Mesenchymal stem cell (in vitro differentiated cells and primary cell): ENCODE measurements around the gene IL2.

Experiments
- DNase-seq: peaks from one replicate; pipeline ENCODE4 v3.0.0-alpha.2; 2013
- H2AFZ ChIP-seq: one replicate; pipeline ENCODE4 v1.6.1; 2013; ENCODE audit warnings: low read depth, mild to moderate bottlenecking, control low read depth, inconsistent platforms, low read length, moderate library complexity
- H2AK5ac ChIP-seq: 2 replicates; pipeline ENCODE4 v1.6.1; 2013; ENCODE audit warnings: low read length, moderate library complexity, mild to moderate bottlenecking, inconsistent platforms; ENCODE audit not compliant: severe bottlenecking
- H2BK120ac ChIP-seq: one replicate; pipeline ENCODE4 v1.6.1; 2013; ENCODE audit warnings: low read depth, mild to moderate bottlenecking, inconsistent platforms, low read length, moderate library complexity
- H2BK12ac ChIP-seq, 2 experiments: one replicate each; pipeline ENCODE4 v1.6.1; 2013; ENCODE audit warnings: inconsistent platforms in 2 of 2, low read length in 2 of 2, mild to moderate bottlenecking in 2 of 2, moderate library complexity in 2 of 2, control low read depth in 1 of 2
- H2BK15ac ChIP-seq: one replicate; pipeline ENCODE4 v1.6.1; 2013; ENCODE audit warnings: mild to moderate bottlenecking, low read depth, inconsistent platforms; ENCODE audit not compliant: poor library complexity, severe bottlenecking
- H2BK5ac ChIP-seq: 2 replicates; pipeline ENCODE4 v1.6.1; 2013; ENCODE audit warnings: low read depth, mild to moderate bottlenecking, low read length, control low read depth, inconsistent platforms; ENCODE audit not compliant: poor library complexity, severe bottlenecking
- H3K14ac ChIP-seq, 2 experiments: one replicate each; pipeline ENCODE4 v1.6.1; 2013; ENCODE audit warnings: inconsistent platforms in 2 of 2, low read length in 2 of 2, control low read depth in 1 of 2, mild to moderate bottlenecking in 1 of 2, moderate library complexity in 1 of 2
- H3K18ac ChIP-seq, 2 experiments: one replicate each; pipeline ENCODE4 v1.6.1; 2013; ENCODE audit warnings: inconsistent platforms in 2 of 2, low read length in 2 of 2, control low read depth in 1 of 2, low read depth in 1 of 2, mild to moderate bottlenecking in 1 of 2
- H3K23ac ChIP-seq, 2 experiments: one replicate each; pipeline ENCODE4 v1.6.1; 2013; ENCODE audit warnings: inconsistent platforms in 2 of 2, low read length in 2 of 2, mild to moderate bottlenecking in 2 of 2, moderate library complexity in 2 of 2, control low read depth in 1 of 2
- H3K27ac ChIP-seq: 2 replicates; pipeline ENCODE4 v1.5.1; 2013; ENCODE audit warnings: mild to moderate bottlenecking, moderate library complexity, low read length, control low read depth, inconsistent platforms; ENCODE audit not compliant: poor library complexity, severe bottlenecking
- H3K27me3 ChIP-seq, 2 experiments: 2 replicates each; pipeline versions ENCODE4 v1.6.1 to v1.7.0; 2013; ENCODE audit warnings: low read length in 2 of 2, mild to moderate bottlenecking in 2 of 2, moderate library complexity in 2 of 2, control low read depth in 1 of 2, inconsistent platforms in 1 of 2; ENCODE audit not compliant: control insufficient read depth in 1 of 2, insufficient read depth in 1 of 2
- H3K36me3 ChIP-seq, 2 experiments: 2 replicates each; pipeline versions ENCODE4 v1.6.1 to v1.7.0; 2013; ENCODE audit warnings: low read length in 2 of 2, control low read depth in 1 of 2, inconsistent platforms in 1 of 2, low read depth in 1 of 2, mild to moderate bottlenecking in 1 of 2; ENCODE audit not compliant: insufficient read depth in 2 of 2, control insufficient read depth in 1 of 2
- H3K4ac ChIP-seq, 2 experiments: one replicate each; pipeline ENCODE4 v1.6.1; 2013; ENCODE audit warnings: inconsistent platforms in 2 of 2, low read length in 2 of 2, mild to moderate bottlenecking in 2 of 2, moderate library complexity in 2 of 2, control low read depth in 1 of 2, low read depth in 1 of 2
- H3K4me1 ChIP-seq: 2 replicates; pipeline ENCODE4 v1.6.1; 2013; ENCODE audit warnings: low read depth, low read length, control low read depth; ENCODE audit not compliant: control insufficient read depth, insufficient read depth
- H3K4me2 ChIP-seq: 2 replicates; pipeline ENCODE4 v1.6.1; 2013; ENCODE audit warnings: low read length, mild to moderate bottlenecking, inconsistent platforms; ENCODE audit not compliant: poor library complexity, severe bottlenecking
- H3K4me3 ChIP-seq, 2 experiments: 2 replicates each; pipeline versions ENCODE4 v1.5.1 to v1.7.0; 2013; ENCODE audit warnings: low read length in 2 of 2, mild to moderate bottlenecking in 2 of 2, control low read depth in 1 of 2, low read depth in 1 of 2; ENCODE audit not compliant: insufficient read depth in 1 of 2
- H3K79me1 ChIP-seq: replicated peaks from 2 replicates; pipeline ENCODE4 v1.6.1; 2013; ENCODE audit warnings: mild to moderate bottlenecking, control low read depth, low read length, inconsistent platforms; ENCODE audit not compliant: poor library complexity, severe bottlenecking
- H3K9ac ChIP-seq: 2 replicates; pipeline ENCODE4 v1.7.0; 2013; ENCODE audit warnings: mild to moderate bottlenecking, low read length, moderate library complexity
- H3K9me3 ChIP-seq: 2 replicates; pipeline ENCODE4 v1.7.0; 2013; ENCODE audit warnings: mild to moderate bottlenecking, low read length; ENCODE audit not compliant: control insufficient read depth
- H4K8ac ChIP-seq: one replicate; pipeline ENCODE4 v1.6.1; 2013; ENCODE audit warnings: inconsistent platforms, mild to moderate bottlenecking, low read length, moderate library complexity
- H4K91ac ChIP-seq: one replicate; pipeline ENCODE4 v1.6.1; 2013; ENCODE audit warnings: mild to moderate bottlenecking, low read length, inconsistent platforms
- WGBS: methylation state at CpG from one replicate; pipeline ENCODE4 v1.1.7; 2013; ENCODE audit warnings: mixed read lengths; 5-methylcytosine and 5-hydroxymethylcytosine counted together

The IL2 gene

GRCh38 chr4:122476745-122477144 is 20.2 kb upstream of the IL2 start:
- no peak for DNase-seq
- H3K14ac ChIP-seq: no peak overlapping the region
- H3K4me1 ChIP-seq: no peaks in the 10 kb centered on the region
- H3K79me1 ChIP-seq: no peaks in the 10 kb centered on the region
- H2BK120ac ChIP-seq: no peak overlapping the region
- H3K27ac ChIP-seq: no peak overlapping the region
- H4K8ac ChIP-seq: no peak overlapping the region
- no peak overlapping the region for H3K18ac ChIP-seq
- no peaks in the 10 kb centered on the region for H3K36me3 ChIP-seq
- H2BK12ac ChIP-seq: no peak overlapping the region
- H4K91ac ChIP-seq: no peak overlapping the region
- H3K4me3 ChIP-seq: no peak overlapping the region
- WGBS: no CpG with 5 or more reads among the region's 1 CpG
- H2BK15ac ChIP-seq: no peak overlapping the region
- H3K4me2 ChIP-seq: no peak overlapping the region
- no peaks in the 10 kb centered on the region for H3K27me3 ChIP-seq
- H2AK5ac ChIP-seq: no peak overlapping the region
- no peak overlapping the region for H3K4ac ChIP-seq
- no peak overlapping the region for H2BK5ac ChIP-seq
- no peak overlapping the region for H2AFZ ChIP-seq
- peaks cover 7% of the 10 kb centered on the region for H3K9me3 ChIP-seq
- H3K9ac ChIP-seq: no peak overlapping the region
- H3K23ac ChIP-seq: no peak overlapping the region

GRCh38 chr4:122476126-122476525 is 19.6 kb upstream of the IL2 start:
- Histone ChIP-seq H2BK15ac (no peak overlapping the region), H4K91ac (no peak overlapping the region), H2AFZ (no peak overlapping the region), H3K18ac (no peak overlapping the region), H2AK5ac (no peak overlapping the region), H3K4me3 (no peak overlapping the region), H3K9me3 (peaks cover 7% of the 10 kb centered on the region), H2BK120ac (no peak overlapping the region), H3K27ac (no peak overlapping the region), H3K4me2 (no peak overlapping the region), H3K23ac (no peak overlapping the region), H3K4me1 (no peaks in the 10 kb centered on the region), H3K79me1 (no peaks in the 10 kb centered on the region), H2BK5ac (no peak overlapping the region), H3K9ac (no peak overlapping the region), H3K36me3 (no peaks in the 10 kb centered on the region), H3K14ac (no peak overlapping the region), H2BK12ac (no peak overlapping the region), H3K27me3 (no peaks in the 10 kb centered on the region), H4K8ac (no peak overlapping the region), H3K4ac (no peak overlapping the region)
- DNase-seq: no peak
- no CpG with 5 or more reads among the region's 1 CpG for WGBS

DNA sequence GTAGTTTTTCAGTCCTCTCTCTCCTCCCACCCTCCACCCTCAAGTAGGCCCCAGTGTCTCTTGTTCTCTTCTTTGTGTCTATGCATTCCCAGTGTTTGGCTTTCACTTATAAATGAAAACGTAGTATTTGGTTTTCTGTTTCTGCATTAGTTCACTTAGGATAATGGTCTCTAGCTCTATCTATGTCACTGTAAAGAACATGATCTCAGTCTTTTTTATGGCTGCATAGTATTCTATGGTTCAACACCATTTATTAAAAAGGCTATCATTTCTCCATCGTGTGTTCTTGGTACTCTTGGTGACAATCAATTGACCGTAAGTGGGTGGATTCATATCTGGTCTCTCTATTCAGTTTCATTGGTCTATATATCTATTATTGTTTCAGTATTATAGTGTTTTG is 18.7 kb upstream of the IL2 start:
- no CpG with 5 or more reads among the region's 3 CpGs for WGBS

DNA sequence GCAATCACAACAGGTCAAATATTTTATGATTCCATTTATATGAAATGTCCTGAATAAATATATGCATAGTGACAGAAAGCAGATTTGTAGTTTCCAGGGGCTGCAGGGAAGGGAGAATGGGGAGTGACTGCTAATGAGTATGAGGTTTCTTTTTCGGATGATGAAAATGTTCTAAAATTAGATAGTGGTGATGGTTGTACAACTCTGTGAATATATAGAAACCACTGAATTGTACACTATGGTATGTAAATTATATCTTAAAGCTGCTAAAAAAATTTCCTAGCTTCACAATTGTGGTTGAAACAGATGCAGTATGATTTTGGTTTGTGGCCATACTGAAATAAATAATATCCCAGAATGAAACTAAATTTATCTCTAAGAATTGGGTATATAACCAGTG is 12.9 kb upstream of the IL2 start:
- Histone ChIP-seq H2AK5ac (no peak overlapping the region), H3K4me1 (no peaks in the 10 kb centered on the region), H2BK5ac (no peak overlapping the region), H3K27ac (no peak overlapping the region), H3K23ac (no peak overlapping the region), H2BK15ac (no peak overlapping the region), H2AFZ (no peak overlapping the region), H3K9ac (no peak overlapping the region), H3K27me3 (no peaks in the 10 kb centered on the region), H2BK120ac (no peak overlapping the region), H2BK12ac (no peak overlapping the region), H3K79me1 (no peaks in the 10 kb centered on the region), H3K4me3 (no peak overlapping the region), H3K4me2 (no peak overlapping the region), H3K4ac (no peak overlapping the region), H3K36me3 (no peaks in the 10 kb centered on the region), H3K9me3 (peaks cover 41% of the 10 kb centered on the region), H3K14ac (no peak overlapping the region), H4K91ac (no peak overlapping the region), H3K18ac (no peak overlapping the region), H4K8ac (no peak overlapping the region)
- 100% methylated on average over 1 of the region's 1 CpG for WGBS
- DNase-seq: no peak

More for the DNA sequence above, 18.7 kb upstream of the IL2 start:
- Histone ChIP-seq H3K4me1 (no peaks in the 10 kb centered on the region), H2AFZ (no peak overlapping the region), H3K4me3 (no peak overlapping the region), H4K8ac (no peak overlapping the region), H3K9me3 (peaks cover 10% of the 10 kb centered on the region), H3K27me3 (no peaks in the 10 kb centered on the region), H3K14ac (no peak overlapping the region), H2BK15ac (no peak overlapping the region), H3K18ac (no peak overlapping the region), H2BK5ac (no peak overlapping the region), H2BK120ac (no peak overlapping the region), H3K4ac (no peak overlapping the region), H2AK5ac (no peak overlapping the region), H3K9ac (no peak overlapping the region), H4K91ac (no peak overlapping the region), H3K4me2 (no peak overlapping the region), H3K23ac (no peak overlapping the region), H3K36me3 (no peaks in the 10 kb centered on the region), H3K79me1 (no peaks in the 10 kb centered on the region), H3K27ac (no peak overlapping the region), H2BK12ac (no peak overlapping the region)
- no peak for DNase-seq
